HG03280 (cell line): ENCODE data around the gene SLC8A1.

Source experiments
- ATAC-seq: cut with Tn5 transposase; IDR thresholded peaks from one replicate; pipeline ENCODE4 v1.9.1; 2021; ENCODE audit warnings: mild to moderate bottlenecking, moderate library complexity; ENCODE audit not compliant: unreplicated experiment

The SLC8A1 gene

GRCh38 chr2:40317046-40317445, 134.8 kb downstream of the SLC8A1 start:
- ATAC-seq = no peak

DNA sequence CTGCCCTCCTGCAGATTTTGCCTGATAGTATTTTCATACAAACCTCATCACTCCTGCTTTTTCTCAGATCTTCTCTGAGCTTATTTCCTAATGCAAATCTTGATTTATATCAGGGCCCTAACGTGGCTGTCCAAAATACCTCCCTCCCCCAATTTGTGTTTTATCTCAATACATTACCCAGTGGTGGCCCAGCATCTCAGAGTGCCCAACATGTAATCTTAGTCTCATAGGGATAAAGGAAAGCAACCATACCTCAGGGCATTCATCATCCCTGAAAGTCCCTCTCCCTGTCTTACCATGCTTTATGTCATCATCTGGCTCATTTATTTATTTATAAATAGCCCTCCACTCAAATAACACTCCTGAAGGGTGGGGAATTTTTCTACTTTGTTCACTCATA, 135.3 kb downstream of the SLC8A1 start:
- no peak for ATAC-seq

DNA sequence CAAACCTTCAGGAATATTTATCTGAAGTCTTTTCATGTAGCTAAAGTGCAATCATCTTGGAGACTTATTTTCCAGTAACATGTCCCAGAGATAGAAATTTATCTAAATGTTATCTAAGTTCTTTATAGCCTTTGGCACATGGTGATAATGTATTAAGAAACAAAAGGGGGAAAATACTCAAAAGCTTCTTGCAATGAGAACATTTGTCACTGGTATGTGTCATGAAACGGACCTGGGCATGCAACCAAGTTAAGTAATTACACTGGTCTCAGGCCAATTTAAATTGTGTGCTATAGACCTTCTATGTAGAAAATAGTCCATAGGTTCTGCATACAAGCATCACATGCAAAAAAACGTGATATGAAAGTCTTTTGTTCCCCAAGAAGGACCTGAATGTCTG, 136.2 kb downstream of the SLC8A1 start:
- no peak for ATAC-seq

- no peak for ATAC-seq
Measured at GRCh38 chr2:40311026-40311425, 140.9 kb downstream of the SLC8A1 start.

- no peak for ATAC-seq
Measured at GRCh38 chr2:40310303-40310702, 141.6 kb downstream of the SLC8A1 start.

DNA sequence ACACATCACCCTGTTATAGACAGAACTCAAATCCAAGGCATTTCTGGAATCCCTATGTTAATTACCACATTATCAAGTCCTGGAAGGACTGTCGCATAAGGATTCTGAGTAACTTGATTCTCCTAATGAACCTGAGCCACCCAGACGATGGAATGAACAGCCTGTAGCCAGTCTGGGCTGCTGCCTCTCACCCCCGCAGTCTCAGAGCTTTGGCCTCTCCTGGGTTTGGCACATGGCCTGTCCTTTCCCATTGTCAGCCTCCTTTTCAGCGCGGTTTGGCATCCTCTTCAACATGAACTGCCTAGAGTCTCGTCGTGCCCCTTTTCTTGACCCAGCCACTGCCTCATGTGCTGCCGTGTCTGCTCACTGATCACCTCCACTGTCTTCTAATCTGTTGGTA, 147.6 kb downstream of the SLC8A1 start:
- ATAC-seq = no peak

- ATAC-seq = no peak
Measured at GRCh38 chr2:40303746-40304145, 148.1 kb downstream of the SLC8A1 start.

GRCh38 chr2:40302751-40303325, 149.1 kb downstream of the SLC8A1 start:
- no peak for ATAC-seq

GRCh38 chr2:40300391-40300790, 151.5 kb downstream of the SLC8A1 start:
- no peak for ATAC-seq

- no peak for ATAC-seq
Measured at GRCh38 chr2:40299781-40300180, 152.1 kb downstream of the SLC8A1 start.

DNA sequence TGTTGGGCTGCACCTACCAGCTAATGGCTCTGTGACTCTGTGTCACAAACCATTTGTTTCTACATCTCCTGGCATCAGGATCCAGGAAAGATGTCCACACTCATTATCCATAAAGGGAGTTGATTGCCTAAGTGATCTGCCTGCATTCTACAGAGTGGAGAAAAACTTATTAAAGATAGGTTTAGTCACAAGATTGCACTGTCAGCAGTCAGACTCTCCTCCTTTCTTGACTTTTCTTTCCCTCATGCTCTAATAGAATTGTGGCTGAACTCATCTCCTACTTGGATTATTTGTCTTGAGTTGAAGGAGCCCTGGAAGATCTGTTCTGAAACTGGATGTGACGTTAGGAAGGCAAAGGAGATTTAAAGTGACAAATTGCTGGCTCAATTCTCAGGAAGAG, 152.7 kb downstream of the SLC8A1 start:
- ATAC-seq = no peak

DNA sequence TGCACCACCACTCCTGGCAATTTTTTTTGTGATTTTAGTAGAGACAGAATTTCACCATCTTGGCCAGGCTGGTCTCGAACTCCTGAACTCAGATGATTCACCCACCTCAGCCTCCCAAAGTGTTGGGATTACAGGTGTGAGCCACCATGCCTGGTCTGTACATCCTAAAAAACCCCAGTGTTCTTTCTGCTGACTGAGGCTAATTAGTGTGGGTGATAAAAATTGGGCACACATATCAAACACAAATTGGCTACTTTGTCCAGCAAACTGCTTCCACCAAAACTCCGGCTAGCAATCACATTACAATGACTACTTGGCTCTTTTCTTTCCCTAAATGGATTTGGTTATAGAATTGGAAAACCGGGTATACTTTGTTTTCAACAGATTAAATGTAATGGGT, 153.9 kb downstream of the SLC8A1 start:
- no peak for ATAC-seq

- ATAC-seq = no peak
Measured at GRCh38 chr2:40292291-40292690, 159.6 kb downstream of the SLC8A1 start.

GRCh38 chr2:40289771-40290404, 162.0 kb downstream of the SLC8A1 start:
- no peak for ATAC-seq

DNA sequence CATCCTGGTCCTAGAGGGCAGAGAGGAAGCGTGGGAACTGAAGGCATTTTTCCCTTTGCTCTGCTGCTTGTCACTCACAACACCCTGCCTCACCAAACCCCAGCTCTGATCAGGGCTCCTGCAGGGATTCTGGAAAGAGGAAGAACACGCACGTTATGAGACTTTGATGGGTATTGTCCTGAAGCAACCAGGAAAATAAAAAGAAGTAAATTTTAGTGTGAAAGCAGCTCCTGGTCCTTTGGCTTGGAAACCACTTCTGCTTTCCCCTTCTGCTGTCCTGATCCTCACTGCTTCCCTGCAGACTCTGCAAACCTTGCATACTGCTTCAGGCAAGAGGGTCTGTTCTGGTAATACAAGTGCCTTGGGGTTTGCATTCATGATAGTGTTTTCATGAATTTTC, 164.1 kb downstream of the SLC8A1 start:
- ATAC-seq = no peak

DNA sequence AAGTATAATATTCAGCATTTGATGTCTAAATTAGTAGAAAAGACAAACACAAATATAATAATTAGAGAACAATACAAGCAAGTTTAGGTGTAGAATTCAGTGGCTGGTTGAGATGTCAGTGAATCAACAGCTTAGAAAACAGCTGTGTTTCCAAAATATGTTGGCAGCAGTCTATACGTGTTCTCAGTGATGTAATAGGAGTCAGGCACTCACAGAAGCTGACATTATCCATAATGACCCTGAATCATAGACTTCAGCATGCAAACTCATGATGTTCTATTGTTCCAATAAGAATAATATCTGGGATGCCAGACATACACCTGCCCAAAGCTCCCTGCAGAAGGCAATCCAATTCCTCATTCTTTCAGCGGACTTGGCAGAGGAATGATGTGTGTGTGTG, 164.7 kb downstream of the SLC8A1 start:
- ATAC-seq = no peak

GRCh38 chr2:40286721-40287120, 165.2 kb downstream of the SLC8A1 start:
- ATAC-seq = no peak

DNA sequence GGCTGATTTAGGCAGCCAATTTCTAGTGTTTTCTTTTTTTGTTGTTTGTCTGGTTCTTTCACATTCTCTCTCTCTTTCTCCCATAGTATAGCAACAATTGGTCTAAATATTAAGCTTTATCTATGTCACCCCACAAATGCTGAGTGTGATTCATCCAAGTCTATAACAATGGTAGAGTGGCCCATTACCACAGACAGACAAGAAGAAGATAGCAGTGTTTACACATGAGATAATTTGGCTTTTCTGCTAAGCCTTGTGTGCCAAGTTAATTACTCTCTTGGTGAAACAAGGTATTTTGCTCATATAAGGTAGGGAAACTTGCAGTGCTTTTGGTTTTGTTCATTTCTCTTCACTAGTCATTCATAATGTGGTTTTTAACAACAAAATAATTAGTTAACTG, 166.5 kb downstream of the SLC8A1 start:
- ATAC-seq = no peak

DNA sequence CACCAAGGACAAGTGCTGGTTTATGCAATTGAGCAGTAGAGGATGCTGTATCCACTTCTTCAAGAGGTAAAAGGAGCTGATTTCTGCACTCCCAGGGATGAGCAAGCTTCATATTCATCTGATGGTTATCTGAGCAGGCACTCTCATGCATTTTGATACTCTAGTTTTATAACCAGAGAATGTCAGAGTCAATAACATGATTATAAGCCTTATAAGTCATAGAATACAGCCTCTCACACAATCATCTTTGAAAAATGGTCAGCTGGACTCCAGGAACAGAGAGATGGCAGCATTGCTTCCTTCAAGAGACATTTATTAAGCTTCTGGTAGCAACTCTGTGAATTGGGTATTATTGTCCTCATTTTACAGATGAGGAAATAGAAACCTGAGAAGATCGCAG, 167.1 kb downstream of the SLC8A1 start:
- no peak for ATAC-seq

GRCh38 chr2:40283111-40283909, 168.6 kb downstream of the SLC8A1 start:
- no peak for ATAC-seq

- ATAC-seq = no peak
Measured at GRCh38 chr2:40282428-40282827, 169.5 kb downstream of the SLC8A1 start.
